ENCODE measurements around the gene AP4E1.
"Not testable (repeated sequence)": the region's sequence is repeated elsewhere in the genome, so short reads cannot be mapped to it uniquely, and the experiment has no call there.

The AP4E1 gene

DNA sequence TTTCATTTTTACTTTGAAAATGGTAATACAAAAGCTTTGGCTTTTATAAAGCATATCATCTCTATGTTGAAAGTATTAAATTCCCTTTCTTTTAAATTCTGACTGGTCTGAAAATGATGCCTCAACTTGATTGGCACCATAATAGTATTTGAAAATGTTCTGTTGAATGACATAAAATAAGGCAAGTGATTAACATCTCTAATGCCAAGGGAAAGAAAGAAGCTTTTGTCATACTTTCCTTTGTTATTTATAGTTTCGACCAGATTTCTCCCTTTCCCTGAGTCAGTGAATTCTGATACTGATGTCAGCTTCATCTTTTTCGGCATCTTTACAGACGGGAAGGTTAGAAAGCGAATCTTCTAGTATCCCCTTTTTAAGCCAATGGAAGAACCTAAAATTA is 3.4 kb upstream of the AP4E1 start:
- DNase-seq (ENCODE audit: low spot score): no peak
- no peak for TF ChIP-seq CTCF (IDR thresholded peaks at IDR 0.05; ENCODE audit: borderline replicate concordance, control extremely low read depth, extremely low read depth, insufficient read depth, missing control alignments)
- in situ Hi-C loops (cut with MboI; ENCODE audit: low sequenced_read_pairs, unreplicated experiment): no loop called here

DNA sequence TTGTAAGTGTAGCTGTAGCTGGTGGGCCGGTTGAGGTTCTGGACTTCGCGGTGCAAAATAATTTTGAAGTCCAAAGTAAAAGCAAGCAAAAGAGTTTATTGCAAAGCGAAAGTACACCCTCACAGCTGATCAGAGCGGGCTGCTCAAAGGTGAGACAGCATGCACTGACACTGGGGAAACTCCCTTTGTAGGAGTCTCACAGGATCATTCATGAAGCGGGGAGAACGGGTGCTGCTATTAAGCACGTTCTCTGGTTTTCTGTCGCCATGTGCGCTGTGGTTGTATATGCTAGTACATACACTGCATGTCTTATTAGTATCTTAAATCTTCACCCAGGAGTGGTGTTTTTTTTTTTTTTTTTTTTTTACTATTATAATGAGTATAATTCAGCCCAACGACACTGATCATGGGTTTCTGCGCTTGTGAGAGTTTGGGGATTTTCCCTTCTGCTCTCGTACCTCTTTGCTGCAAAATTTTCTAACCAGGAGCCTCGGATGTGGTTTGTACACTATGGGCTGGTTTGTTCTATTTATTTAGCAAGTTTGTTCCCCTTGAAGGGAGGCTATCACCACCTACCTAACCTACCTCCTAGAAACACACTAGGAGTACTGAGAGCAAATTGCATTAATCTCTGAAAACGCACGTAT is 1.4 kb upstream of the AP4E1 start:
- peak; percentile 82 for DNase-seq (ENCODE audit: low spot score)

DNA sequence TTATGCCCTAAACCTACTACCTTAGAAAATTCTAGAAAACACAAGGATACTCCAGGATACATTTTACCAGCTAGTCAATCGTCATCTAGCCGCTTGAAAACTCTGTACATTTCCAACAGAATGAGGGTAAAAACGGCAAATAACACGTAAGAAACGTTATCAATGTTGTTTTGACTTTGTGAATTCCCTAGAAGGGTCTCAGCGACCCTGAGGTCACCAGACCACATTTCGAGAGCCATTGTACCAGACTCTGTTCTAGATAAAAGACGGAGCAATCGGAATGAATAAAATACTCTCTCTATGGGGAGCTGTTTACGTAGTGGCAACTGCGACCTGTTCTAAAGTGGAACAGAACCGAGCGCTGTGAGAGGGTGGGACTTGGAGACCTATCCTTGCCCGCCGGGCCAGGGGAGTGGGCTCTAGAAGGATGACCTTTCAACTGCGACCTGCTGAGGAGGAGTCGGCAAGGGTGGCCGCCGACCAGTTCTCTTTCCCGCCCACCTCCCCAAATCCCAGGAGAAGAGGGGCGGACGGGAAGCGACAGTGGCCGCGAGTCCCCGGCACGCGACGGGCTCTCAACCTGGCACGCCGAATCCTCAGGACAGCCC is 778 bp upstream of the AP4E1 start:
- TF ChIP-seq CTCF (IDR thresholded peaks at IDR 0.05; ENCODE audit: borderline replicate concordance, control extremely low read depth, extremely low read depth, insufficient read depth, missing control alignments): no peak
- peak; percentile 41 for DNase-seq (ENCODE audit: low spot score)
- in situ Hi-C loops (cut with MboI; ENCODE audit: low sequenced_read_pairs, unreplicated experiment): no loop called here

More for the DNA sequence above, 1.4 kb upstream of the AP4E1 start:
- in situ Hi-C loops (cut with MboI; ENCODE audit: low sequenced_read_pairs, unreplicated experiment): no loop called here
- TF ChIP-seq CTCF (IDR thresholded peaks at IDR 0.05; ENCODE audit: borderline replicate concordance, control extremely low read depth, extremely low read depth, insufficient read depth, missing control alignments): no peak

GRCh38 chr15:50909010-50909317 is 481 bp downstream of the AP4E1 start:
- in situ Hi-C loops (cut with MboI; ENCODE audit: low sequenced_read_pairs, unreplicated experiment): no loop called here
- TF ChIP-seq CTCF (IDR thresholded peaks at IDR 0.05; ENCODE audit: borderline replicate concordance, control extremely low read depth, extremely low read depth, insufficient read depth, missing control alignments): no peak
- DNase-seq (ENCODE audit: low spot score): no peak

DNA sequence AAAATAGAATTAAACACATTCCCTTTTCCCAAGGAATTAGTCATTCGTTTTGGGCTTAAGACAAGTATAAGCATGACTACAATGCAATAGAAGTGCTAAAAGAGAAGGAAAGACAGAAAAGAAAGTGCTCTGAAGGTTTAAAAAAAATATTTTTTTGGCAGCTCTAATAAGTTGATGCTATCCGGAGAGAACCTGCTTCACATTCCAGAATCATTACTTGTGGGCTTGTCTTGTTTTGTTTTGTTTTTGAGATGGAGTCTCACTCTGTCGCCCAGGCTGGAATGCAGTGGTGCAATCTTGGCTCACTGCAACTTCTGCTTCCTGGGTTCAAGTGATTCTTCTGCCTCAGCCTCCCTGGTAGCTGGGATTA is 1.9 kb downstream of the AP4E1 start:
- DNase-seq (ENCODE audit: low spot score); in situ Hi-C loops (cut with MboI; ENCODE audit: low sequenced_read_pairs, unreplicated experiment): not testable (repeated sequence)

- no peak for DNase-seq (ENCODE audit: low spot score)
- in situ Hi-C loops (cut with MboI; ENCODE audit: low sequenced_read_pairs, unreplicated experiment): no loop called here
- no peak for TF ChIP-seq CTCF (IDR thresholded peaks at IDR 0.05; ENCODE audit: borderline replicate concordance, control extremely low read depth, extremely low read depth, insufficient read depth, missing control alignments)
These were observed 2.5 kb downstream of the AP4E1 start for GRCh38 chr15:50911001-50911400.

- no peak for DNase-seq (ENCODE audit: low spot score)
- in situ Hi-C loops (cut with MboI; ENCODE audit: low sequenced_read_pairs, unreplicated experiment): no loop called here
- TF ChIP-seq CTCF (IDR thresholded peaks at IDR 0.05; ENCODE audit: borderline replicate concordance, control extremely low read depth, extremely low read depth, insufficient read depth, missing control alignments): no peak
These were observed 3.1 kb downstream of the AP4E1 start for GRCh38 chr15:50911621-50912020.
